ENCODE data around the gene SYMPK.

The SYMPK gene

DNA sequence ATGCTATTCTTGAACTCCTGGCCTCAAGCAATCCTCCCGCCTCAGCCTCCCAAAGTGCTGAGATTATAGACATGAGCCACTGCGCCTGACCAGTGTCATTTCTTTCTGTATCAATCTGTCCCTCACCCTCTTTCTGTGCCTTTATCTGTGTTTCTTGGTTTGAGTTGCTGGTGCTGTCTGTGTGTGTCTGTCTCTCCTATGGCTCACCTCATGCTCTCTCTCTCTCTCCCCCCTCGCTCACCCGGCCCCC, 13.1 kb upstream of the SYMPK start:
- Histone ChIP-seq H3K4me3 (ENCODE audit: low read depth in 1 of 2, low read length in 2 of 2) (no peak overlapping the region), H2AFZ (ENCODE audit: low read depth, low read length) (no peak overlapping the region), H3K9ac (ENCODE audit: low read depth, low read length) (no peak overlapping the region), H3K27me3 (ENCODE audit: insufficient read depth, low read length, poor library complexity) (peaks cover 5% of the 10 kb centered on the region), H3K79me2 (ENCODE audit: insufficient read depth, low read length) (no peaks in the 10 kb centered on the region), H4K20me1 (ENCODE audit: insufficient read depth, low read length) (peaks cover 2% of the 10 kb centered on the region; the same call in 1 of the 2 replicates), H3K4me1 (ENCODE audit: insufficient read depth, low read length) (no peaks in the 10 kb centered on the region), H3K27ac (ENCODE audit: low read length) (no peak overlapping the region), H3K9me3 (ENCODE audit: insufficient read depth, low read length, severe bottlenecking) (no peaks in the 10 kb centered on the region), H3K4me2 (ENCODE audit: insufficient read depth, low read length) (no peak overlapping the region), H3K36me3 (ENCODE audit: insufficient read depth, low read length) (no peaks in the 10 kb centered on the region)
- TF ChIP-seq CTCF (IDR thresholded peaks at IDR 0.05; ENCODE audit: borderline replicate concordance, extremely low read depth, low read length, poor library complexity, severe bottlenecking) = no peak
- no peak for TF ChIP-seq EZH2 (IDR thresholded peaks at IDR 0.05; ENCODE audit: borderline replicate concordance, low read depth, low read length, severe bottlenecking)
- DNase-seq (no peak), ATAC-seq (ENCODE audit: insufficient read depth, low read depth) (0 out of 3 replicates have a peak, but pooled peaks have one; percentile 44)

- Histone ChIP-seq H4K20me1 (ENCODE audit: insufficient read depth, low read length) (no peaks in the 10 kb centered on the region; the same call in 1 of the 2 replicates), H3K9ac (ENCODE audit: low read depth, low read length) (no peak overlapping the region), H2AFZ (ENCODE audit: low read depth, low read length) (no peak overlapping the region), H3K4me1 (ENCODE audit: insufficient read depth, low read length) (no peaks in the 10 kb centered on the region), H3K4me2 (ENCODE audit: insufficient read depth, low read length) (no peak overlapping the region), H3K9me3 (ENCODE audit: insufficient read depth, low read length, severe bottlenecking) (no peaks in the 10 kb centered on the region), H3K27ac (ENCODE audit: low read length) (no peak overlapping the region), H3K79me2 (ENCODE audit: insufficient read depth, low read length) (no peaks in the 10 kb centered on the region), H3K27me3 (ENCODE audit: insufficient read depth, low read length, poor library complexity) (peaks cover 5% of the 10 kb centered on the region), H3K36me3 (ENCODE audit: insufficient read depth, low read length) (no peaks in the 10 kb centered on the region), H3K4me3 (ENCODE audit: low read depth in 1 of 2, low read length in 2 of 2) (no peak overlapping the region)
- TF ChIP-seq CTCF (IDR thresholded peaks at IDR 0.05; ENCODE audit: borderline replicate concordance, extremely low read depth, low read length, poor library complexity, severe bottlenecking) (no peak), EZH2 (IDR thresholded peaks at IDR 0.05; ENCODE audit: borderline replicate concordance, low read depth, low read length, severe bottlenecking) (no peak)
- ATAC-seq (ENCODE audit: insufficient read depth, low read depth) (no peak), DNase-seq (no peak)
These were observed 11.6 kb upstream of the SYMPK start for GRCh38 chr19:45874620-45874966.

DNA sequence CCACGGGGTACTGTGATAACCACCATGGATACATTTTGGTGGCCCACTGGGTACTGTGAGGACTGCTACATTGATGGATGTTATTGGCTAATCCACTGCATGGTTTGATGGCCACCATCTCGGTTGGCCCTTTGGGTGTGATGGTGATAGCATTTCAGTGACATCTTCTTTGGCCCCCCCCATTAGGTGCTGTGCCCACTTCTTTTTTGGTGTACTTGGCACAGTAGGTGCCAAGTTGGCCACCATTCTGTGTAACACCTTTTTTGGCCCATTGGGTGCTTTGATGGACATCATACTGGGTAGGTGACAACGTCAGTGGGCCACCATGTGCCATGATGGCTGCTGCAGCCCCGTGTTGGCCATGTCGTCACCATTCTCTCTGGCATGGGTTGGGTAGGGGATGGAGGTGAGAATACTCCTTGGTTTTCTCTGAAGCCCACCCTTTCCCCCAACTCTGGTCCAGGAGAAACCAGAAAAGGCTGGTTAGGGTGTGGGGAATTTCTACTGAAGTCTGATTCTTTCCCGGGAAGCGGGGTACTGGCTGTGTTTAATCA, 10.3 kb upstream of the SYMPK start:
- Histone ChIP-seq H3K4me1 (ENCODE audit: insufficient read depth, low read length) (no peaks in the 10 kb centered on the region), H2AFZ (ENCODE audit: low read depth, low read length) (no peak overlapping the region), H3K79me2 (ENCODE audit: insufficient read depth, low read length) (no peaks in the 10 kb centered on the region), H3K4me2 (ENCODE audit: insufficient read depth, low read length) (no peak overlapping the region), H3K9me3 (ENCODE audit: insufficient read depth, low read length, severe bottlenecking) (no peaks in the 10 kb centered on the region), H3K9ac (ENCODE audit: low read depth, low read length) (no peak overlapping the region), H3K36me3 (ENCODE audit: insufficient read depth, low read length) (no peaks in the 10 kb centered on the region), H3K27me3 (ENCODE audit: insufficient read depth, low read length, poor library complexity) (peaks cover 5% of the 10 kb centered on the region), H4K20me1 (ENCODE audit: insufficient read depth, low read length) (no peaks in the 10 kb centered on the region), H3K4me3 (ENCODE audit: low read depth in 1 of 2, low read length in 2 of 2) (no peak overlapping the region), H3K27ac (ENCODE audit: low read length) (no peak overlapping the region)
- TF ChIP-seq EZH2 (IDR thresholded peaks at IDR 0.05; ENCODE audit: borderline replicate concordance, low read depth, low read length, severe bottlenecking) (no peak), CTCF (IDR thresholded peaks at IDR 0.05; ENCODE audit: borderline replicate concordance, extremely low read depth, low read length, poor library complexity, severe bottlenecking) (no peak)
- no peak for DNase-seq
- ATAC-seq (ENCODE audit: insufficient read depth, low read depth) = no peak
